MV-4-11 (cell line): ENCODE measurements around the gene RAB4B.
"Not testable (repeated sequence)": the region's sequence is repeated elsewhere in the genome, so short reads cannot be mapped to it uniquely, and the experiment has no call there.

ENCODE experiments used
- DNase-seq: peaks from one replicate; lab custom pipeline; 2025; lab: John Stamatoyannopoulos, UW

RAB4B gene

GRCh38 chr19:40780582-40780981, 2.5 kb downstream of the RAB4B start:
- no peak for DNase-seq

- no peak for DNase-seq
These were observed 3.1 kb downstream of the RAB4B start for GRCh38 chr19:40781140-40781539.

- DNase-seq, result no peak
These were observed 5.7 kb downstream of the RAB4B start for GRCh38 chr19:40783711-40784110.

DNA sequence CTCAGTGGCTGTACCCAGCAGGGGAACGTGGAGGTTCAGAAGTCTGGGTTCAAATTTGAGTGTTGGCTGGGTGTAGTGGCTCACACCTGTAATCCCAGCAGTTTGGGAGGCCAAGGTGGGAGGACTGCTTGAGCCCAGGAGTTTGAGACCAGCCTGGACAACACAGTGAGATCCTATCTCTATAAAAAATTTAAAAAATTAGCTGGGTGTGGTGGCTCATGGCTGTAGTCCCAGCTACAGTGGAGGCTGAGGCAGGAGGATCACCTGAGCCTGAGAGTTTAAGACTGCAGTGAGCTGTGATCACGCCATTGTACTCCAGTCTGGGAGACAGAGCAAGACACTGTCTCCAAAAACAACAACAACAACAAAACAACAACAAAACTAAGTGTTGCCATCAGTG, 6.1 kb downstream of the RAB4B start:
- not testable (repeated sequence) for DNase-seq

- no peak for DNase-seq
These were observed 7.5 kb downstream of the RAB4B start for GRCh38 chr19:40785526-40785925.

- DNase-seq, result no peak
These were observed 8.3 kb downstream of the RAB4B start for GRCh38 chr19:40786060-40787037.

DNA sequence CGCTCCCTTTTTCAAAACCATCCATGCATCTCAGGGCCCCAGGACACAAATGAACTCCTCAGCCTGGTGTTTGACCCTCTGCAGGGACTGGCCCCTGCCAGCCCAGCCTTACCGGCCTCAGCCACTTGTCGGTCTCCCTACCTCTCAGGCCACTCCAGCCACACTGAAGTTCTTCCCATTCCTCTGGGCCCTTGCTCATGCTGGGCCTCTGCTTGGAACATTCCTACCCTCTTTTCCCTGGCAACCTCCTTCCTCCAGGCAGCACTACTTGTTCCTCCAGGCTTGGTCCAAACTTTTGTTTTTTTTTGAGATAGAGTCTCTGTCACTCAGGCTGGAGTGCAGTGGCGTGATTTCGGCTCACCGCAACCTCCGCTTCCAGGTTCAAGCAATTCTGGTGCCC, 13.3 kb downstream of the RAB4B start:
- DNase-seq, result no peak

- no peak for DNase-seq
These were observed 13.9 kb downstream of the RAB4B start for GRCh38 chr19:40791996-40792395.

- no peak for DNase-seq
These were observed 19.3 kb downstream of the RAB4B start for GRCh38 chr19:40797166-40797962.

DNA sequence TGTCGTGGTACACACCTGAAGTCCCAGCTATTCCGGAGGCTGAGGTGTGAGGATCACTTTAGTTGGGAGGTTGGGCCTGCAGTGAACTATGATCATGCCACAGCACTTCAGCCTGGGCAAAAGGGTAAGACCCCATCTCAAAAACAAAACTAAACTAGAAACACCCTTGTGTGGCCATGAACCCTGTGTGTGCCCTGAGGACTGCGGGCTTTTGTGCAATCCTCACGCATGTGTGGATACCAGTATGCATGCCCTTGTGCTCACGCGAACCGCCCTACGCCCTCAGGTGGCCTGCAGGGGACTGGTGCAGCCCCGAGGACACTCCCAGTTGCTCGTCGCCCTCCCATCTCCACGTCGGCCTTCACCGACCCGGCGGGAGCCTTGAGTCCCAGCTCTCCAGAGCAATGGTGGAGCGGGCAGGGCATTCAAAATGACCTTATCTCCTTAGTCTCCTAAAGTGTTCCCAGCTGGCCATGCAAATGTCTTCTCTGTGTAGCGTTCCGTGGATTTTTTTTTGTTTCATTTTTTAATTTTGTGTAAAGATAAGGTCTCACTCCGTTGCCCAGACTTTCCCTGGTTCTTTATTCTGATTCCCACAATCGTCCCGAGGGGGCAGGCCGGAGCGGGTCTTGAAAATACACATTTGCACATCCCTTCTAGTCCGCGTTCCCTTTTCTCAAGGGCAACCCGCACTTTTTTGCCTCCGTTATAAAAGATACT, 20.1 kb downstream of the RAB4B start:
- peak; percentile 94 for DNase-seq

- DNase-seq, result peak; percentile 100
These were observed 20.9 kb downstream of the RAB4B start, which contains the start of gene EGLN2 for GRCh38 chr19:40798683-40799557. TSS of gene EGLN2 (plus strand) at chr19:40799191. CDS start at chr19:40800573, 1,382 bp downstream.

DNA sequence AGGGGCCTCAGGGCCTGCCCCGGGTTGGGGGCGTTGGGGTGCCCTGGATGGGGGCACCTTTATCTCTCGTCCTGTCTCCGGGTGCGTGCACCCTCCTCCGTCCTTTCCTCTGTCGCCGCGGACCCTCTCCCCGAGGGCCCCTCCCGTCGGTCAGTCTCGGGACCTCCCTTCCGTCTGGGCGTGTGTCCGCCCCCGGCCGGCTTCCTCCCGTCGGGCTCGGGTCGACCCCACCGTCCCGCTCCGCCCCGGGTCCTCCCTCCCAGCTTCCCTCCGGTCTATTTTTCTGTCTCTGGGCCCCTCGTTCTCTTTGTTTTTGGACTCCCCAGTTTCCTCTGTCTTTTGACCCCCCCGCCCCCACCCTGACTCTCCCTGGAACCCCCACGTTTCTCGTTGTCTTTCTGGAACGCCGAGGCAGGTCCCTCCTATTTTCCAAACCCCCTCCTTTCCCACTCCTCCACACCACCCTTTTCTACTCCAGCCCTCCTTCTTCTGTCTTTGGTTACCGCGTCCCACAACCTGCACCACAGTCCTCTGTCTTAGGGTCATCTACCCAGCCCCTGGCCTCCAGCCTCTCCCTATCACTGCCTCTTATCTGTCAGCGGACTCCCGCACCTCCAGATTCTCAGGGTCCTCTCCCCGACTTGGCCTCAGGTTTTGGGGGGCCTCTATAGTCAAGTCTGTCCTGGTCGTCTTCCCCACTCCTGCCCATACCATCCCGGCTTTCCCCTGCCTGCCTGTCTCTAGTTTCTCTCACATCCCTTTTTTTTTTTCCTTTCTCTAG, 21.7 kb downstream of the RAB4B start:
- DNase-seq, result no peak

DNA sequence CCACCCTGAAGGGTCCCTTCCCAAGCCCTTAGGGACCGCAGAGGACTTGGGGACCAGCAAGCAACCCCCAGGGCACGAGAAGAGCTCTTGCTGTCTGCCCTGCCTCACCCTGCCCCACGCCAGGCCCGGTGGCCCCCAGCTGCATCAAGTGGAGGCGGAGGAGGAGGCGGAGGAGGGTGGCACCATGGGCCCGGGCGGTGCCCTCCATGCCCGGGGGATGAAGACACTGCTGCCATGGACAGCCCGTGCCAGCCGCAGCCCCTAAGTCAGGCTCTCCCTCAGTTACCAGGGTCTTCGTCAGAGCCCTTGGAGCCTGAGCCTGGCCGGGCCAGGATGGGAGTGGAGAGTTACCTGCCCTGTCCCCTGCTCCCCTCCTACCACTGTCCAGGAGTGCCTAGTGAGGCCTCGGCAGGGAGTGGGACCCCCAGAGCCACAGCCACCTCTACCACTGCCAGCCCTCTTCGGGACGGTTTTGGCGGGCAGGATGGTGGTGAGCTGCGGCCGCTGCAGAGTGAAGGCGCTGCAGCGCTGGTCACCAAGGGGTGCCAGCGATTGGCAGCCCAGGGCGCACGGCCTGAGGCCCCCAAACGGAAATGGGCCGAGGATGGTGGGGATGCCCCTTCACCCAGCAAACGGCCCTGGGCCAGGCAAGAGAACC, 22.4 kb downstream of the RAB4B start:
- no peak for DNase-seq

GRCh38 chr19:40800997-40801377, 22.9 kb downstream of the RAB4B start:
- DNase-seq, result no peak

DNA sequence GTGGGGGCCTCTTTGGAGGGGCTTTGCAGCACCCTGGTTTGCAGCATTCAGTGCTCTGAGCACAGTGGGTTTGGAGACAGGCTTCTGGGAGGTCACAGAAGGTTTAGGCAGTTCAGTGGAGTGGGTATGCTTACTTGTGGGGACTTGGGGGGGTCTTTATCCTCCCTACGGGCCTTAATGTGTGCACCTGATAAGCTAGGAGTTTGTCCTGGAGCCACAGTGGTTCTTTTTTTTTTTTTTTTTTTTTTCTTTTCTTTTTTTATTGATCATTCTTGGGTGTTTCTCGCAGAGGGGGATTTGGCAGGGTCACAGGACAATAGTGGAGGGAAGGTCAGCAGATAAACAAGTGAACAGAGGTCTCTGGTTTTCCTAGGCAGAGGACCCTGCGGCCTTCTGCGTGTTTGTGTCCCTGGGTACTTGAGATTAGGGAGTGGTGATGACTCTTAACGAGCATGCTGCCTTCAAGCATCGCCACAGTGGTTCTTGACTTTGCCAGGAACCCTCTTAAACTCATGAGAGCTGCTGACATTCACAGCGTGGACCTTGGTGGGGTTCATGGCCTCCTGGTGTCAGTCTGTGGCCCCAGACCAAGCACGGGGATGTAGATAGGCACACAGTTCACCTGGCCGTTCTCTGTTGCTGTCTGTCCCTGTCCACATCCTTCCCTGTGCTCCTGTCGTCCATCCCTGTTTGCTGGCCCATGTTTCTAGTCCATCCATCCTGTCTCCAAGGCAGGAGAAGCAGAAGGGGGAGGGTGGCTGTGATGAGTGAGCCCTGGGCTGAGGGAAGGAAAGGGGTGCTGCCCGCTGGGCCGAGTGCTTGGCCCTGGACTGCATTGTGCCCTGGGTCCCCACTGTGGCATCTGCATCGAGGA, 23.6 kb downstream of the RAB4B start:
- DNase-seq, result no peak

GRCh38 chr19:40802300-40803169, 24.5 kb downstream of the RAB4B start:
- peak; percentile 51 for DNase-seq

DNA sequence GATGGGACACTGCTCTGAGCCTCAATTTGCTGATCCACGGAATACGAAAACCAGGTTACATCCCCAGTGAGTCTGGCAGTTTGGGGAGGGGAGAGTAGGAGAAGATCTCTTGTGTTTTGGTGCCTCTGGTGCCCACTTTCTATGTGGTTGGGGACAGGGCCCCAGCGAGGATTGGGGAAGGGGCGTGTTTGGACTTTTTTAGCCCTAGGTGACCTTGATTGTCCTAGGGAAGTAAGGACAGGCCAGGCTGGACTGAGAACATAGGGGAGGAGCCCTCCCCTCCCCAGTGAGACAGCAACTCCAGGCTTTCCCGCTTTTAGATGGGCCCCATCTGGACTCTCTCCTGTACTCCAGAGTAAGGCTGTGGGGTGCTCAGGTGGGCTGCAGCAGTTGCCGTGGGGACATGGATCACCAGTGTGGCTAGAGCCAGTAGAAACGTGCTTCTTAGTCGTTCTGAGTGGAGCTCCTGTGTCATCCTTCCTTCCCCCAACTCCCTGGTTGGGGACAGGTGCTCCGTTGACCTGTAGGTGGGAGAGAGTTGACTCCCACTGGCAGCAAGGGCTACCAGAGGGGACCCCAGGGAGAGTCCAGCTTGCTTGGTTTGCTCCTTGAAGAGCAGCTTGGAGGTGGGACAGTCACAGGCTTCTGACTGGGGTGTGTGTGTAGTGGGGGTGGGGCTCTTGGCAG, 25.3 kb downstream of the RAB4B start:
- no peak for DNase-seq
